Measurements from ENCODE around the gene SGF29. TPM values are rescaled to one million over a fixed set of nuclear protein-coding genes. Genes with fewer than 3 reads are reported as not detected.

SGF29 gene
- total and polyA plus RNA-seq, 2 experiments from 2014 or later = 10.0 to 17.6 TPM

- Histone ChIP-seq H3K27ac (ENCODE audit: low read depth) (no peak overlapping the region), H4K20me1 (replicated peaks; ENCODE audit: insufficient read depth) (no peaks in the 10 kb centered on the region), H2AFZ (no peak overlapping the region), H3K79me2 (replicated peaks; ENCODE audit: insufficient read depth) (no peaks in the 10 kb centered on the region), H3K9me2 (ENCODE audit: insufficient read depth) (no peaks in the 10 kb centered on the region), H3K27me3 (ENCODE audit: insufficient read depth) (no peaks in the 10 kb centered on the region), H3F3A (replicated peaks; ENCODE audit: low read depth) (no peaks in the 10 kb centered on the region), H3K4me1 (ENCODE audit: insufficient read depth) (no peaks in the 10 kb centered on the region), H3K4me2 (no peak overlapping the region), H3K36me3 (ENCODE audit: insufficient read depth) (no peaks in the 10 kb centered on the region), H3K4me3 (no peak overlapping the region)
- H3K4me3 Mint-ChIP-seq = no peak overlapping the region
- H3K27ac Mint-ChIP-seq = no peak overlapping the region
- H3K4me1 Mint-ChIP-seq = no peaks in the 10 kb centered on the region
- H3K9me3 Mint-ChIP-seq = no peaks in the 10 kb centered on the region
- H3K27me3 Mint-ChIP-seq (ENCODE audit: insufficient read depth, low read depth, poor library complexity) = peaks cover 3% of the 10 kb centered on the region
- H3K36me3 Mint-ChIP-seq (ENCODE audit: low read depth) = no peaks in the 10 kb centered on the region
- TF ChIP-seq EZH2phosphoT487 (IDR thresholded peaks at IDR 0.05; ENCODE audit: unreplicated experiment) (no peak), EZH2 (IDR thresholded peaks at IDR 0.05; ENCODE audit: low read depth, unreplicated experiment) (no peak), ZNF462 (CRISPR knock-in tag; IDR thresholded peaks at IDR 0.05) (no peak), POLR2AphosphoS5 (IDR thresholded peaks at IDR 0.05; ENCODE audit: low read depth) (no peak), NANOG (IDR thresholded peaks at IDR 0.05; ENCODE audit: borderline replicate concordance) (no peak), ETS1 (IDR thresholded peaks at IDR 0.05) (no peak), JUNB (IDR thresholded peaks at IDR 0.05; ENCODE audit: unreplicated experiment) (no peak), CREB1 (CRISPR knock-in tag; IDR thresholded peaks at IDR 0.05; ENCODE audit: low read depth) (no peak), ZNF331 (CRISPR knock-in tag; IDR thresholded peaks at IDR 0.05; ENCODE audit: low read depth) (no peak), CTCF (conservative IDR thresholded peaks at IDR 0.05; ENCODE audit: low read depth in 2 of 2) (no peak), REST (IDR thresholded peaks at IDR 0.05; ENCODE audit: unreplicated experiment) (no peak), STAT1 (IDR thresholded peaks at IDR 0.05; ENCODE audit: unreplicated experiment) (no peak), ZNF114 (CRISPR knock-in tag; IDR thresholded peaks at IDR 0.05) (no peak)
- no peak for ATAC-seq
- no peak for DNase-seq (ENCODE audit: low spot score)
Measured at GRCh38 chr16:28603381-28604185, 49.9 kb downstream of the SGF29 start.

Measured in GM23338 (cell line).